H1 (cell line): ENCODE measurements around the gene SLC35E1.

Experiments
- EP300 ChIP-seq, 2 experiments: IDR thresholded peaks; 1 replicate in 1 of 2; 2 replicates in 1 of 2; pipeline ENCODE4 v1.6.1; 2011 to 2012; ENCODE audit warnings: low read depth in 2 of 2, low read length in 2 of 2, mild to moderate bottlenecking in 2 of 2, borderline replicate concordance in 1 of 2, inconsistent platforms in 1 of 2, moderate library complexity in 1 of 2
- JUND ChIP-seq: IDR thresholded peaks from 2 replicates; pipeline ENCODE4 v1.6.1; 2011; ENCODE audit warnings: mild to moderate bottlenecking, improper control_type of control experiment, low read length
- POLR2A ChIP-seq, 2 experiments: IDR thresholded peaks; 1 replicate in 1 of 2; 2 replicates in 1 of 2; pipeline ENCODE4 v1.6.1; 2011; ENCODE audit warnings: low read depth in 2 of 2, low read length in 2 of 2, mild to moderate bottlenecking in 2 of 2; ENCODE audit errors: control extremely low read depth in 1 of 2
- POLR2AphosphoS5 ChIP-seq: IDR thresholded peaks from 2 replicates; pipeline ENCODE4 v1.6.1; 2011; ENCODE audit warnings: low read depth, low read length
- SUZ12 ChIP-seq: fragments of 200-600 bp; sonication (generic); IDR thresholded peaks from 2 replicates; pipeline ENCODE4 v1.6.1; 2012; ENCODE audit warnings: mild to moderate bottlenecking, inconsistent platforms, low read length, moderate library complexity, mixed read lengths
- TBP ChIP-seq: IDR thresholded peaks from 2 replicates; pipeline ENCODE4 v1.6.1; 2011; ENCODE audit warnings: low read depth, low read length, improper control_type of control experiment
- ZNF274 ChIP-seq: IDR thresholded peaks from 2 replicates; pipeline ENCODE4 v1.7.0; 2012; ENCODE audit warnings: low read length, borderline replicate concordance; ENCODE audit errors: extremely low read depth

- TF ChIP-seq POLR2A (IDR thresholded peaks at IDR 0.05; ENCODE audit: control extremely low read depth in 1 of 2, low read depth in 2 of 2, low read length in 2 of 2) (no peak), POLR2AphosphoS5 (no peak), JUND (no peak), SUZ12 (no peak), ZNF274 (no peak), TBP (no peak), EP300 (IDR thresholded peaks at IDR 0.05; ENCODE audit: borderline replicate concordance in 1 of 2, low read depth in 2 of 2, low read length in 2 of 2) (no peak)
These were observed 29.3 kb upstream of the SLC35E1 start for GRCh38 chr19:16601378-16602052.
